Smooth muscle cell (in vitro differentiated cells): ENCODE measurements around the gene MEOX2. TPM values are rescaled to one million over a fixed set of nuclear protein-coding genes. Genes with fewer than 3 reads are reported as not detected.

Experiments
- DNase-seq: peaks from one replicate; lab custom pipeline; 2025; ENCODE audit not compliant: unreplicated experiment; lab: John Stamatoyannopoulos, UW
- H2AFZ ChIP-seq: fragments of 200-600 bp; sonication (generic); 2 replicates; pipeline ENCODE4 v1.6.0; 2016; ENCODE audit warnings: antibody characterized with exemption, low read depth, mild to moderate bottlenecking
- H3F3A ChIP-seq: fragments of 200-600 bp; sonication (generic); 2 replicates; pipeline ENCODE4 v1.6.0; 2017; ENCODE audit warnings: antibody characterized with exemption, low read depth
- H3K27ac ChIP-seq: fragments of 200-600 bp; sonication (generic); 2 replicates; pipeline ENCODE4 v1.5.1; 2016; ENCODE audit warnings: low read depth, mild to moderate bottlenecking
- H3K27me3 ChIP-seq: fragments of 200-600 bp; sonication (generic); 2 replicates; pipeline ENCODE4 v1.6.1; 2016; ENCODE audit warnings: low read depth, mild to moderate bottlenecking
- H3K36me3 ChIP-seq: fragments of 200-600 bp; sonication (generic); 2 replicates; pipeline ENCODE4 v1.5.1; 2016; ENCODE audit warnings: low read depth
- H3K4me1 ChIP-seq: fragments of 200-600 bp; sonication (generic); 2 replicates; pipeline ENCODE4 v1.5.1; 2016; ENCODE audit warnings: low read depth
- H3K4me2 ChIP-seq: fragments of 200-600 bp; sonication (generic); 2 replicates; pipeline ENCODE4 v1.6.0; 2016; ENCODE audit warnings: mild to moderate bottlenecking
- H3K4me3 ChIP-seq: fragments of 200-600 bp; sonication (generic); 2 replicates; pipeline ENCODE4 v1.5.1; 2016; ENCODE audit warnings: mild to moderate bottlenecking
- H3K79me2 ChIP-seq: fragments of 200-600 bp; sonication (generic); 2 replicates; pipeline ENCODE4 v1.6.0; 2016; ENCODE audit warnings: low read depth, mild to moderate bottlenecking
- H3K9ac ChIP-seq: fragments of 200-600 bp; sonication (generic); 2 replicates; pipeline ENCODE4 v1.6.0; 2016; ENCODE audit warnings: low read depth
- H3K9me3 ChIP-seq: fragments of 200-600 bp; sonication (generic); replicated peaks from 2 replicates; pipeline ENCODE4 v1.5.1; 2016; ENCODE audit warnings: low read depth
- H4K20me1 ChIP-seq: fragments of 200-600 bp; sonication (generic); 2 replicates; pipeline ENCODE4 v1.6.0; 2016; ENCODE audit warnings: low read depth
- WGBS: methylation state at CpG from one replicate; pipeline ENCODE4 v1.1.7; 2016; ENCODE audit warnings: low lambda C conversion rate; 5-methylcytosine and 5-hydroxymethylcytosine counted together
- polyA plus RNA-seq: library from polyadenylated mRNA; unstranded; fragments of >200 nt; fragmentation: Nextera tagmentation; extraction: Ambion mirVana; gene quantifications from 2 replicates; pipeline ENCODE4 v1.2.1, GENCODE V29; 2016
- total RNA-seq: library from RNA; depleted of rRNA; stranded (reverse); fragments of >200 nt; gene quantifications from 2 replicates; pipeline ENCODE4 v1.2.3, GENCODE V29; 2014
- TF ChIP-seq, protein P1 (sequence below): fragments of 200-600 bp; sonication (generic); IDR thresholded peaks from 2 replicates; pipeline ENCODE4 v1.5.1; 2017; ENCODE audit warnings: borderline replicate concordance, mild to moderate bottlenecking, antibody characterized with exemption; ENCODE audit not compliant: insufficient read depth, poor library complexity, severe bottlenecking

MEOX2 gene
- total and polyA plus RNA-seq, 2 experiments from 2014 or later: 0.19 TPM; not detected in 1

DNA sequence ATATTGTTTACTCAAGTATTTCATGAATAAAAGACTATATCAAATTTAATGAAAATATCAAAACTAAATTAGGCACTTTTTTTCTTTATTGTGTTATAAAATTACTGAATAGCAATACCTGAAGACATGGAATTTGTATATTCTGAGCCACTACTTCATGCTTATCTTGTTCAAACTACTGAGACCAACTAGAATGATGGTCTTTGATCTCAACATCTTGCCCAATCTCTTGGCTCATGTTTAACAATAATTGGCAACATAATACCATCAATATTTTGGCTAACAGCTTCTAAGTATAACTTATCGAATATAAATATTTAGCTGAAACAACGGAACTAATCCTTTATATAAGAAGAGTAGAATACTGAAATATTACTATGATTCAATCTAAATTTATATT, 68.2 kb downstream of the MEOX2 start:
- Histone ChIP-seq H4K20me1 (no peaks in the 10 kb centered on the region), H3K4me3 (no peak overlapping the region), H3F3A (no peaks in the 10 kb centered on the region), H3K9me3 (no peaks in the 10 kb centered on the region), H3K27ac (no peak overlapping the region), H2AFZ (no peak overlapping the region), H3K79me2 (no peaks in the 10 kb centered on the region), H3K36me3 (no peaks in the 10 kb centered on the region), H3K4me1 (no peaks in the 10 kb centered on the region), H3K4me2 (no peak overlapping the region), H3K9ac (no peak overlapping the region), H3K27me3 (no peaks in the 10 kb centered on the region)
- TF ChIP-seq, protein P1, sequence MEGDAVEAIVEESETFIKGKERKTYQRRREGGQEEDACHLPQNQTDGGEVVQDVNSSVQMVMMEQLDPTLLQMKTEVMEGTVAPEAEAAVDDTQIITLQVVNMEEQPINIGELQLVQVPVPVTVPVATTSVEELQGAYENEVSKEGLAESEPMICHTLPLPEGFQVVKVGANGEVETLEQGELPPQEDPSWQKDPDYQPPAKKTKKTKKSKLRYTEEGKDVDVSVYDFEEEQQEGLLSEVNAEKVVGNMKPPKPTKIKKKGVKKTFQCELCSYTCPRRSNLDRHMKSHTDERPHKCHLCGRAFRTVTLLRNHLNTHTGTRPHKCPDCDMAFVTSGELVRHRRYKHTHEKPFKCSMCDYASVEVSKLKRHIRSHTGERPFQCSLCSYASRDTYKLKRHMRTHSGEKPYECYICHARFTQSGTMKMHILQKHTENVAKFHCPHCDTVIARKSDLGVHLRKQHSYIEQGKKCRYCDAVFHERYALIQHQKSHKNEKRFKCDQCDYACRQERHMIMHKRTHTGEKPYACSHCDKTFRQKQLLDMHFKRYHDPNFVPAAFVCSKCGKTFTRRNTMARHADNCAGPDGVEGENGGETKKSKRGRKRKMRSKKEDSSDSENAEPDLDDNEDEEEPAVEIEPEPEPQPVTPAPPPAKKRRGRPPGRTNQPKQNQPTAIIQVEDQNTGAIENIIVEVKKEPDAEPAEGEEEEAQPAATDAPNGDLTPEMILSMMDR: no peak
- DNase-seq: no peak
- WGBS: 91% methylated on average over 2 of the region's 2 CpGs

- Histone ChIP-seq H3K4me1 (peaks cover 8% of the 10 kb centered on the region), H3K27me3 (no peaks in the 10 kb centered on the region), H3K79me2 (no peaks in the 10 kb centered on the region), H3K9me3 (no peaks in the 10 kb centered on the region), H3K4me3 (no peak overlapping the region), H3K36me3 (no peaks in the 10 kb centered on the region), H3K27ac (no peak overlapping the region), H3F3A (no peaks in the 10 kb centered on the region), H4K20me1 (no peaks in the 10 kb centered on the region), H3K9ac (no peak overlapping the region), H2AFZ (no peak overlapping the region), H3K4me2 (no peak overlapping the region)
- no peak for DNase-seq
- TF ChIP-seq, protein P1: no peak
- WGBS: 88% methylated on average over 8 of the region's 8 CpGs
These were observed 74.3 kb downstream of the MEOX2 start for GRCh38 chr7:15612205-15612604.

DNA sequence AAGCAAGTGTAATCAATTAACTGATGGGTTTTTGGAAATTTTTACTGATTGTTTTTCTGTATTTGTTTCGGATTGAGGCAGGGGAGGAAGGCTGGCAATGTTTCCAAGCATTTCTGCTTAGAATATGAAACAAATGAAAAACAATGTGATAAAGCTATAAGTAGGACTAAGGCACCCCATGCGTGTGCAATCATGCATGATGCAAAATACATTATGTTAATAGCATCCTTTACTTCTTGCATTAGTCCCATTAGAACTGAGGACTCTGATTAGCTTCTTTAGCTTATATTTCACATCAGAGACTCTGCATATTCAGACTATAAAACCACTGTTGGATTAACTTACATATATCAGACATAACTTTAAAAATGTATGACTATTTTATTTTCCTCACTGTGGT, 76.0 kb downstream of the MEOX2 start:
- H3K4me2 ChIP-seq: no peak overlapping the region
- H3K79me2 ChIP-seq: no peaks in the 10 kb centered on the region
- no peaks in the 10 kb centered on the region for H3K9me3 ChIP-seq
- peaks cover 8% of the 10 kb centered on the region for H3K4me1 ChIP-seq
- TF ChIP-seq, protein P1: no peak
- no peak overlapping the region for H2AFZ ChIP-seq
- 88% methylated on average over 2 of the region's 2 CpGs for WGBS
- H3K27ac ChIP-seq: no peak overlapping the region
- no peaks in the 10 kb centered on the region for H3F3A ChIP-seq
- no peaks in the 10 kb centered on the region for H3K36me3 ChIP-seq
- no peak overlapping the region for H3K4me3 ChIP-seq
- no peaks in the 10 kb centered on the region for H4K20me1 ChIP-seq
- no peak overlapping the region for H3K9ac ChIP-seq
- no peaks in the 10 kb centered on the region for H3K27me3 ChIP-seq
- DNase-seq: no peak

- Histone ChIP-seq H3K79me2 (no peaks in the 10 kb centered on the region), H3K4me2 (no peak overlapping the region), H3K4me3 (peak overlapping the region; percentile 46), H3K9me3 (no peaks in the 10 kb centered on the region), H3K4me1 (peaks cover 8% of the 10 kb centered on the region), H3F3A (no peaks in the 10 kb centered on the region), H2AFZ (no peak overlapping the region), H3K36me3 (no peaks in the 10 kb centered on the region), H4K20me1 (no peaks in the 10 kb centered on the region), H3K9ac (no peak overlapping the region), H3K27me3 (no peaks in the 10 kb centered on the region), H3K27ac (no peak overlapping the region)
- 87% methylated on average over 2 of the region's 2 CpGs for WGBS
- DNase-seq: no peak
- TF ChIP-seq, protein P1: no peak
These were observed 77.2 kb downstream of the MEOX2 start for GRCh38 chr7:15609287-15609686.
